GM21528 (cell line): ENCODE data around the gene SUPT5H.
A peak's percentile ranks its signal among the peaks of the same experiment; 100 is the strongest.

Experiments
- ATAC-seq: cut with Tn5 transposase; IDR thresholded peaks from one replicate; pipeline ENCODE4 v1.9.1; 2021; ENCODE audit warnings: mild to moderate bottlenecking, moderate library complexity; ENCODE audit not compliant: unreplicated experiment, low FRiP score

SUPT5H gene

DNA sequence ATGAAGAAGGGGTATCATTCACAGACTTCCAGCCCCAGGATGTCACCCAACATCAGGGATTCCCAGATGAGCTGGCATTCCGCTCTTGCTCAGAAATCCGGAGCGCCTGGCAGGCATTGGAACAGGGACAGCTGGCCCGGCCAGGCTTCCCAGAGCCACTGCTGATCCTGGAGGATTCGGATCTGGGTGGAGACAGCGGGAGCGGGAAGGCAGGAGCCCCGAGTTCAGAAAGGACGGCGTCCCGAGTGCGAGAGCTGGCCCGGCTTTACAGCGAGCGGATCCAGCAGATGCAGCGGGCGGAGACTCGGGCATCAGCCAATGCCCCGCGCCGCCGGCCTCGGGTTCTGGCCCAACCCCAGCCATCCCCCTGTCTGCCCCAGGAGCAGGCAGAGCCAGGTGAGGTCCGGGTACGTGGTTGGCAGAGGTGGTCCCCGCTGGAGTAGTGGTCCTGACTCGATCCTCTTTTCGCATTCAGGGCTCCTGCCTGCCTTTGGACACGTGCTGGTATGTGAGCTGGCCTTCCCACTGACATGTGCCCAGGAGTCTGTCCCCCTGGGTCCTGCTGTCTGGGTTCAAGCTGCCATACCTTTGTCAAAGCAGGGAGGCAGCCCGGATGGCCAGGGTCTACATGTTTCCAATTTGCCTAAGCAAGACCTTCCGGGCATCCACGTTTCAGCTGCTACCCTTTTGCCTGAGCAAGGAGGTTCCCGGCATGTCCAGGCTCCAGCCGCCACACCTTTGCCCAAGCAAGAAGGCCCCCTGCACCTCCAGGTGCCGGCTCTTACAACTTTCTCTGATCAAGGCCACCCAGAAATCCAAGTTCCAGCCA lies 21.9 kb upstream of the SUPT5H start:
- no peak for ATAC-seq

DNA sequence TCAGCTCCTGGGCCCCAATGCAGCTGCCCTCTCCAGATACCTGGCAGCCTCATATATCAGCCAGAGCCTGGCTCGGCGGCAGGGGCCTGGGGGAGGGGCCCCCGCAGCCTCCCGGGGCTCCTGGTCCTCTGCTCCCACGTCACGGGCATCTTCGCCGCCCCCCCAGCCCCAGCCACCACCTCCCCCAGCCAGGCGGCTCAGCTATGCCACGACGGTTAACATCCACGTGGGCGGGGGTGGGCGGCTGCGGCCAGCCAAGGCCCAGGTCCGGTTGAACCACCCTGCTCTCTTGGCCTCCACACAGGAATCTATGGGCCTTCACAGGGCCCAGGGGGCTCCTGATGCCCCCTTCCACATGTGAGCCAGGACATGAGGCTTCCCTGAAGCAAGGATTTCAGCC lies 20.4 kb upstream of the SUPT5H start:
- ATAC-seq: no peak

DNA sequence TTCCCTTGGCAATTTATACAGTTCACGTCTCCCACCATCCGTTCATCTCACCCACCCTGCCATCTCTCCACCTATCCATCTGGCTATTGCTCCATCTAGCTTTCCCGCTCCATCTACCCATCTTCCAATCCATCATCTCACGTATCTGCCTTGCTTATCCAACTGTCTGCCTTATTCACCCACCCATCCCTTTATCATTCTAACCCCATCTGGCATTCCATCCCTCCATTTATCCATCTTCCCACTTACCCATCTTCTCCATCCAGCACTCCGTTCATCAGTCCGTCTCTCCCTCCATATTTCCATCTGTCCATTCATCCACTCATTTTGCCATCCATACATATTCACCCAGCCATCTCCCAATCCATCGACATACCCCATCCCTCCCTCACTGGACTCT lies 19.6 kb upstream of the SUPT5H start:
- no peak for ATAC-seq

DNA sequence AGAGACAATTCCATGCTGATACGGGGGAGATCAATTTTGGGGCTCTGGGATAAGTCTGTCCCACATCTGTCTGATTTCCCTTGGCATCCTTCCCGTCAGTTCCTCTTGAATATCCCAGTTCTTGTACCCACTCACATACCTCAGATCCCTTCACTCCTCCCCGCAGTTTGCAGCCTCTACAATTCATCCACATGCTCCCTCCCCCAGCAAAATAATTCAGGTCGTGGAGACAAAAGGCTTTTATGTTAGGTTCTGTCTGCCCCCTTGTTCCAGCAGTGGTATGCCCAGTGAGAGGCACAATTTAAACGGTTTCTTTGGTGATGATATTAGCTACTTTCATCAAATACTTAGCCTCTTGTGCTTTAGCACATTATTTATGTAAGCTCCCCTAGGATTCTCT lies 19.2 kb upstream of the SUPT5H start:
- no peak for ATAC-seq

DNA sequence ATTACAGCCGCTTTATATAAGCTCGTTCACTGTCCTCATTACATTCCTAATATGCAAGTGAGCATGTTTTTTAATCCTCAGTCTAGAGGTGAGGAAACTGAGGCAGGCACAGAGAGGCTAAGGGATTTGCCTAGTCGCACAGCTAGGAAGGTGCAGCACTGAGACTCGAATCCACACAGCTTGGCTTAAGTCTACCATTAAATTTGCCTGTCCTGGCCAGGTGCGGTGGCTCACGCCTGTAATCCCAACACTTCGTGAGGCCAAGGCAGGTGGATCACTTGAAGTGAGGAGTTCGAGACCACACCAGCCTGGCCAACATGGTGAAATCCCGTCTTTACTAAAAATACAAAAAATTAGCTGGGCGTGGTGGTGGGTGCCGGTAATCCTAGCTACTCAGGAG lies 17.7 kb upstream of the SUPT5H start:
- no peak for ATAC-seq

DNA sequence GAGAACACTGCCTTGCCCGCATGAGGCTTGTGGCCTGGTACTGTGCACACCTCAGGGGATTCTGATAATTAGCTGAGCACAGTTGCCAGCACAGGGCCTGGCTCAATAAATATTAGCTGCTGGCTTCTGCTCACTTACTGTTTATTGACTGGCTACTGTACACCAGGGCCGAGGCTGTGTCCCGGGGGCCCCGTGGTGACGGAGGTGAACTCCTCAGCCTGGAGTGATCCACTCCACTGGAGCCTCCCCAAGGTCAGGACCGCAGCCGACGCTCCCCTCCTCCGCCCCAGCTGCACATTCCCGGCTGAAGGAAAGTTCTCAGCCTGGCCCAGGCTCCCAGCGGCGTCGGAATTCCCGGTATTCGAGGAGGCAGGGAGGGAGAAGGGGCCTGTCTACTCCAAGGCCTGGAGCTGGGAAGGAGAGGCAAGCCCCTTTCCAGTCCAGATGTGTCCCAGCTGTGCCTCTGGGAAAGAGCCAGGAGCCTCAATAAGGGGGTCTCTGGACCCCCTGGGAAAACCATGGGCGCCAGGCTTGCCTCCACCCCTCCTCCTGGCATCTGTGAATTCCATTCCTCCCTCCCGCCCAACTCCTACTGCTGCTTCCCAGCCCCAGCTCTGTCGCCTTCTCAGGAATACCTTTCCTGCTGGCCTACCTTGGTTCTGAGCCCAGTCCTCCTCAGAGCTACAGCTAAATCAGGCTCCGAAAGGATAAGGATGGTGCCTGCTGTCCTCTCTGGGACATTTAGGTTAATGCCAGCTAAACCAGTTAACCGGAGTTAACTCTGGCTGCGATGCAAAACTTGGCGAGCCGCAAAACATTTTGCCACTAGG lies 16.9 kb upstream of the SUPT5H start:
- no peak for ATAC-seq

DNA sequence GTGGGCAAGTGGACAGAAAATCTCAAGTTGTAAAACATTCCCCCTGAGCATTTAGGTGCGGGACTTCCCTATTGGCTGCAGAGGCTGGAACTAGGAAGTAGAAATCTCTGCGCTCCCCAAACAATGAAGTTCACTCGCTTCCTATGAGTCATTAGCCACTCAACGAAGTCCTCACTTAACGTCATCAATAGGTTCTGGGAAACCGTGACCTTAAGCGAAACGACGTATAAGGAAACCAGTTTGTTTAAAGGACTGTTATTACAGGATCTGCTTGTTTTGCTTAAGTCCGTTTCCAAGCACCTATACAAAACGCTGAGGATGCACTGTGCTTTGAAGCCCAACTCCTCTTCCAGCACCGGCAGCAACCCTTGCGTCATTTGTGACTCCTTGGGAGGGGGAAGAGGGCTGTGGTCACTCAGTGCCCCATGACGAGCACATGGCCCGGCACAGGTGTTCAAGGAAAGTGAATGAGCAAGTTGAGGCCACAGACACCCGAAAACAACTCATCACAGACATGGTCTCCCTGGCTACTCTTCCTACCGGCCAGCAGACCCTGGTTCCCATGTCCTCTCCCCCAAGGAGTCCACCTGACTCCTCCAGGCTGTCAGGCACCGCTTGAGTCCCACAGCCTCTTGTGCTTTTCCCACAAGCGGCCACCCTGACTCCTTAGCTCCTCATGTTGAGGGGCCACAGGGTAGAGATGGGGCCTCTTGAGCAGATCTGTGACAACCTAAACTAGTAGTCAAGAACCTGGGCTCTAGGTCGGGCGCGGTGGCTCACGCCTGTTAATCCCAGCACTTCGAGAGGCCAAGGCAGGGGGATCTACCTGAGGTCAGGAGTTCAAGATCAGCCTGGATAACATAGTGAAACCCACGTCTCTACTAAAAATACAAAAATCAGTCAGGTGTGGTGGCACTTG lies 14.4 kb upstream of the SUPT5H start:
- no peak for ATAC-seq

DNA sequence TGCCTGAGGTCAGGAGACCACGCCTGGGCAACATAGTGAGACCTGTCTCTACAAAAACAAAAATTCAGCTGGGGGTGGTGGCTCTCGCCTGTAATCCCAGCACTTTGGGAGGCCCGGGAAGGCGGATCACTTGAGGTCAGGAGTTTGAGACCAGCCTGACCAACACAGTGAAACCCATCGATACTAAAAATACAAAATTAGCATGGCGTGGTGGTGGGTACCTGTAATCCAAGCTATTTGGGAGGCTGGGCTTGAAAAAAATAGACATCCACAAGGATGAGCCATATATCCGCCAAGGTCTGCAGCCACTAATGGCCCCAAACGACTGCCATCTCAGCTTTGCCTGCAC lies 12.7 kb upstream of the SUPT5H start:
- ATAC-seq: no peak

DNA sequence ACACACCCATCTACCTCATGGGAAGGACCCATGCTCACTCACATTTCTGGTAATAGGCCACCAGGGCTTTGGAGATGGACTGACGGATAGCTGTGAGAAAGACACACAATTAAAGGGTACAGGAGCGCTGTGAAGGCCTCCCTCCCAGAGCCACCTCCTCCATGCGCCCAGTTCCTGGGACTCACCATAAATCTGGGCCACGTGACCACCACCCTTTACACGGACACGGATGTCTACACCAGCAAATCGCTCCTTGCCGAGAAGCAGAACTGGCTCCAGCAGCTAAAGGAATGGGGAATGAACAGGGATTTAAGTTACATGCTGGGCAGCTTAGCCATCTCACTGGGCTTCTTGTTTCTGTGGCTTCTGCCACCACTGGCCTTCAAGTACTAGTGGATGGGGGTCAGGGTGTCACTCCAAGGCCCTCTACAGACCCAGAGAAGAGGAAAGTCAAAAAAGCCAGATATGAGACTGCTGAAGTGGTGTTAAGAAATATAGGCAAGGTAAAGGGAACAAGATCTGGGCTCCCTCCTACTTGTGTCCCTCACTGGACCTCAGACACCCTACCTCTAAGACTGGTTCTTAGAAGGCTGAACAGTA lies 11.8 kb upstream of the SUPT5H start:
- ATAC-seq: no peak

DNA sequence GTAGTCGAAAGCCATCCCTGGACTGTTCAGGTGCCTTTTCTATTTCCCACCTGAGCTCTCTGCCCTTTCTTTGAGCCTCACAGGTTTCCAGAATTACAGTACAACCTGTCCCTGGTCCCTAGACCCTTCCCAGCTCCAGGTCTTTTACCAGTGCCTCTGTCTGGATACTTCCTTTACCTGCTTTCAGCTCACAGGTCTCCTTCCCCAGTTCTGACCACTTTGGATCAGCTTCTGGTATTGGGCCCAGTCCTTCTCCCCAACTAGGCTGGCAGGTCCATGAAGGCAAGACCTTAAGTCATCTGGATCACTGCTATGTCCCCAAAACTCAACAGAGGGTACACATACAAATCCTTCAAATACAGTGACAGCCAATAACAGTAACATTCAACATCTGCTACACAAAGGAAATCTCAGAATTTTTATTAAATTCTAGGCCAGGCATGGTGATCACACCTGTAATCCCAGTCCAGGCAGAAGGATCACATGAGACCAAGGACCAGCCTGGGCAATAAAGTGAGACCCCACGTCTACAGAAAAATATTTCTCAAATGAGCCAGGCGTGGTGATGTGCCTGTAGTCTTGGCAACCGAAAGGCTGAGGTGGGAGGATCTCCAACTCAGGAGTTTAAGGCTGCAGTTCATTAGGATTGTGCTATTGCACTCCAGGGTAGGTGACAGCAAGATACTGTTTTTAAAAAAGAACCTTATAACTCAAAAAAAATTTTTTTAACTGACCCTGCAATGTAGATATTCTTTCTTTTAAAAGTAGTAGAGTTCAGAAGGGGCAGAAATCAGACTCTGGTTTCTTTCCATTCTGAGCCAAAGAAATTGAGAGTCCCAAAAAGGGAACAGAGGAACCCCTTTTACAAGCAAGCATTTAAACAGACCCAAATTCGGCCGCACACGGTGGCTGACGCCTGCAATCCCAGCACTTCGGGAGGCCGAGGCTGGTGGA lies 11.0 kb upstream of the SUPT5H start:
- ATAC-seq: no peak

DNA sequence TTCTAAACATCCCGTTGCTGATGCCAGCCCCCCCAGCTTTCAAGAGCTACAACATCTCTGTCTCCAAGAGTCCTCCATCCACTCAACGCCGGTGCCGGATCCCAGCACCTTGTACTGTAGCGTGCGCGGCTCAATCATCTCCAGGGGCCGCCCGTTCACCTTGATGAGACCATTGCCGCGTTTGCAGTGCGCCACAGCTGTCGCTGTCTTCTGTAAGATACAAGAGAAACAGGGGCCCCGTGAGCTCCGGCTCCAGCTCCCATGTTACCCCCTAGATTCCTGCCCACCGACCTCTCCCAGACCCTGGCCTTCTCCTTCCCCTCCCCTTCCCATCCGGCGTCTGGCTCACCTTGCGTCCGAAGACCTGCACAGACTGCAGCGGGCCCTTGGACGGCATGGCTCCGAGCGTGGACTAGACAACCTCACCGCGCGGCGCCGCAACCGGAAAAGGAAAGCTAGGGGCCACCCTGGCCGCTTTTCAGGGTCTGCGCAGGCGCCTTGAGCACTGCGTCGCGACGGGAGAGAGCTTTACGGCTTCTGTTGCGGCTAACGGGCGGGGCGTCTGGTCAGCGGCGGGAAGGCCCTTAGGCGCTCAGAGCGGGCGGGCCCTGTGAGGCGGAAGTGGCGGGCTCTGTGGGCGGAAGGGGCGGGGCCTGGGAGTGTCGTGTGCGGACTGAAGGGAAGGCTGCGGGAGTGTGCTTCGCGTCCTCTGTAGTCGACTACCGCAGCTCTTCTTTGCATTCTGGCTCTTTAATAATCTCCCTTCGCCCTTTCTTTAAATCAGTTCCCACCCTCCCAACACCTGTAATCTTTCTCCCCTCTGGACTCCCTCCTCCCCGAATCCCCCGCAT lies 9.7 kb upstream of the SUPT5H start, which contains the start of gene RPS16:
Gene RPS16 (minus strand): TSS at position 451 of the 851 bp plus-strand sequence. CDS start 54 bp downstream, at position 397.
- peak; percentile 64 for ATAC-seq

DNA sequence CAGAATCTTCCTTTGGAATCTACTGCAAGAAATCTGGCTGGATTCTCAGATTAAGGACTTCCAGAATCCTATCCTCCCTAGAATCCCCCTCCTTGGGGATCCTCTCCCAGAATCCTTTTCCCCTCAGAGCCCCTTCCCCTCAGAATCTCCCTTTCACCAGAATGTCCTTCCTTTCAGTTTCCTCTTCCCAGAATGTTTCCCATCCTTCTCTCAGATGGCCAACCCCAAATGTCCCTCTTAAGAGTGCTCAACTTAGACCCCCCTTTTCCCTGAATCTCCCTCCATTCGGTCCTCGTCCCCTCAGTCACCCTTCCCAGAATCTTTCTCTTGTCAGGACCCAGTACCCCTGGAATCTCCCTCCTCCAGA lies 9.0 kb upstream of the SUPT5H start:
- no peak for ATAC-seq

DNA sequence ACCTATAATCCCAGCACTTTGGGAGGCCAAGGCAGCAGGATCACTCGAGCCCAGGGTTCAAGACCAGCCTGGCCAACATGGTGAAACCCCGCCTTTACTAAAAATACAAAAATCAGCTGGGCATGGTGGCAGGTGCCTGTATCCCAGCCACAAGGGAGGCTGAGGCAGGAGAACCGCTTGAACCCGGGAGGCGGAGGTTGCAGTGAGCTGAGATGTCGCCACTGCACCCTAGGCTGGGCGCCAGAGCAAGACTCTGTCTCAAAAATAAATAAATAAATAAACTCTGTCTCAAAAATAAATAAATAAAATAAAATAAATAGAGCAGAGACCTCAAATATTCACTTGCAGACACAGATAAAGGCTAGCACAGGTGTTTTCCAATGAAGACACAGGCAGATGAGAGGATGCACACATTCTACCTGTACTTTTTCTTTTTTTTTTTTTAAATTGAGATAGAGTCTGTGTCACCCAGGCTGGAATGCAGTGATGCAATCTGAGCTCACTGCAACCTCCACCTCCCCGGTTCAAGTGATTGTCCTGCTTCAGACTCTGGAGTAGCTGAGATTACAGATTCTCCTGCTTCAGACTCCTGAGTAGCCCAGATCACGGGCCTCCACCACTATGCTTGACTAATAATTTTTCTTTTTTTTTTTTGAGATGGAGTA lies 7.0 kb upstream of the SUPT5H start:
- no peak for ATAC-seq

DNA sequence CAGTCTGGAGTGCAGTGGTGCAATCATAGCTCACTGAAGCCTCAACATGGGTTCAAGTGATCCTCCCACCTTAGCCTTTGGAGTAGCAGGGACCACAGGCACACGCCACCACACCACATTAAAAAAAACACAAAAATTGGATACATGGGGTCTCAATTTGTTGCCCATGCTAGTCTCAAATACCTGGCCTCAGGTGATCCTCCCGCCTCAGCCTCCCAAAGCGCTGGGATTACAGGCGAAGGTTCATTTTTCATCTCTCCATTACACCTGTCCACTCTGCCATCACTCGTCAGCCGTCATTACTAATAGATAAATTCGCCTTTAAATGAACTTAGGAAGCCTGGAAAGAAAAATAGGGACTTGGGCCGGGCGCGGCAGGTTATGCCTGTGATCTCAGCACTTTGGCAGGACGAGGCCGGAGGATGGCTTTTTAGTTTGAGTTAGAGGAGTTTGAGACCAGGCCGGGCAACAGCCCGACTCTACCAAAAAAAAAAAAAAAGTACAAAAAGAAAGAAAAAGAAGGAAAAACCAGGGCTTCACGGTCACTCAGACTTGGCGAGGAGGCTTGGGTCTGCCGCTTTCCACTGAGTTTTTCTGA lies 685 bp upstream of the SUPT5H start:
- no peak for ATAC-seq

DNA sequence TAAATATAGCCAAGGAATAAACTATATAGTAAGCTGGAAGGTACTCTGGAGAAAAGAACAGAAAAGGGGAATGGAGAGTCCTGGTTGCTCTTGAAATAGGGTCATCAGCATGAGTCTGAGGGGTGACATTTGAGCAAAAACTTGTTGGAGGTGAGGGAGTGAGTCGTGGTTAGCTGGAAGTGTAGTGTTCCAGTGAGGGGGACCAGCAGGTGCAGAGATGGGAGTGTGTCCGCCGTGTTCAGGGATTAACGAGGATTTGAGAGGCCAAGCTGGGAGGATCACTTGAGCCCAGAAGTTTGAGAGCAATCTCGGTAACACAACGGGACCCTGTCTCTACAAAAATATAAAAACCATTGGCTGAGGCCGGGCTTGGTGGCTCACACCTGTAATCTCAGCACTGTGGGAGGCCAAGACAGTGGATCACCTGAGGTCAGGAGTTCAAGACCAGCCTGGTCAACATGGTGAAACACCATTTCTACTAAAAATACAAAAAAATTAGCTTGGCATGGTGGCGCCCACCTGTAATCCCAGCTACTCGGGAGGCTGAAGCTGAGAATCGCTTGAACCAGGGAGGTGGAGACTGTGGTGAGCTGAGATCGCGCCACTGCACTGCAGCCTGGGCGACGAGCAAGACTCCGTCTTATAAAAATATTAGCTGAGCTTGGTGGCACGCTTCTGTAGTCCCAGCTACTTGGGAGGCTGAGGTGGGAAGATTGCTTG lies 1.1 kb downstream of the SUPT5H start:
- ATAC-seq: no peak

DNA sequence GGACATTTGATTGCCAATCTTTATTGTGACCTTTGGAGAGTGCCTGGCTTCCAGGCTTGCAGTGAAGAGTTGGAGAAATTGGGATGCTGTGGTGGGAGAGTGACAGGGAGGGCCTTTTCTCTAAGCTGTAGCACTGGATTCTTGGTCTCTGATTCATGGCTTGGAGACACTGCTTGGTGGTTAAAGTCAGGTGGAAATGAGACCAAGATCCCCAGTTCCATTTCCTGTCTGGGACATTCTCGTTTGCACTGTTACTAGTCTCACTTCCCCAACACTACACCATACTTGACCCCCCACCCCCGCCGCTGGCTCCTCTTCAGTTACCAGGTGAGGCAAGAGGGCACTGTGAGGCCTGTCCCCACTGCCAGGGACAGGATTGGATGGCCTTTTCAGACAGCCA lies 2.9 kb downstream of the SUPT5H start:
- ATAC-seq: no peak
